Left ventricle myocardium inferior (tissue), 1 donor: ENCODE results near the gene HEXD. TPM values are rescaled to one million over a fixed set of nuclear protein-coding genes. Genes with fewer than 3 reads are reported as not detected.

Source experiments
- DNase-seq: peaks from one replicate; pipeline ENCODE4 v3.0.0-alpha.2; 2020
- H3K27ac ChIP-seq: fragments of 200-600 bp; replicated peaks from 2 replicates; pipeline ENCODE4 v1.8.0; 2021
- H3K27me3 ChIP-seq: fragments of 200-600 bp; 2 replicates; pipeline ENCODE4 v1.8.0; 2021; ENCODE audit warnings: low read depth
- H3K36me3 ChIP-seq: fragments of 200-600 bp; 2 replicates; pipeline ENCODE4 v1.8.0; 2021
- H3K4me1 ChIP-seq: fragments of 200-600 bp; 2 replicates; pipeline ENCODE4 v1.8.0; 2021
- H3K4me3 ChIP-seq: fragments of 200-600 bp; 2 replicates; pipeline ENCODE4 v1.8.0; 2021; ENCODE audit warnings: mild to moderate bottlenecking, moderate library complexity
- H3K9me3 ChIP-seq: fragments of 200-600 bp; replicated peaks from 2 replicates; pipeline ENCODE4 v1.8.0; 2021
- CTCF ChIP-seq: fragments of 200-600 bp; IDR thresholded peaks from 2 replicates; pipeline ENCODE4 v1.8.0; 2021; ENCODE audit warnings: antibody characterized with exemption, mild to moderate bottlenecking, borderline replicate concordance
- intact Hi-C: fragments of 100-400 bp; cut with micrococcal nuclease; formaldehyde crosslinking; loops from one replicate; pipeline ENCODE4 v1.11.0; 2022
- total RNA-seq: library from RNA; stranded (reverse); fragmentation: NEBNext Ultra II Directional; extraction: Animal tissue kit (Norgen Biotek cat#: 25700); gene quantifications from one replicate; pipeline ENCODE4 v1.2.1, GENCODE V29; 2021
- donor health status: DM: no; HTN: yes; CAD: no; lungs with severe emphysema.

Gene HEXD
- total RNA-seq, 1 donor from 2014 or later, result 14.1 TPM

GRCh38 chr17:82389379-82389778 lies 28.8 kb upstream of the HEXD start:
- intact Hi-C loops, result no loop called here
- peaks cover 32% of the 10 kb centered on the region for H3K36me3 ChIP-seq

GRCh38 chr17:82390015-82390859 lies 27.9 kb upstream of the HEXD start:
- DNase-seq, result no peak
- H3K27me3 ChIP-seq, result peaks cover 21% of the 10 kb centered on the region
- no peak for TF ChIP-seq CTCF
- no peak overlapping the region for H3K27ac ChIP-seq
- H3K36me3 ChIP-seq, result peaks cover 32% of the 10 kb centered on the region
- H3K4me3 ChIP-seq, result no peak overlapping the region
- intact Hi-C loops, result no loop called here
- no peaks in the 10 kb centered on the region for H3K9me3 ChIP-seq
- H3K4me1 ChIP-seq, result peaks cover 25% of the 10 kb centered on the region

More at GRCh38 chr17:82389379-82389778, 28.8 kb upstream of the HEXD start:
- no peaks in the 10 kb centered on the region for H3K9me3 ChIP-seq
- H3K27me3 ChIP-seq, result peaks cover 30% of the 10 kb centered on the region
- no peak overlapping the region for H3K4me3 ChIP-seq
- DNase-seq, result no peak
- peaks cover 33% of the 10 kb centered on the region for H3K4me1 ChIP-seq
- no peak overlapping the region for H3K27ac ChIP-seq
- no peak for TF ChIP-seq CTCF

- no peak for TF ChIP-seq CTCF
- Histone ChIP-seq H3K27ac (no peak overlapping the region), H3K4me1 (peaks cover 18% of the 10 kb centered on the region), H3K27me3 (peaks cover 14% of the 10 kb centered on the region), H3K4me3 (no peak overlapping the region), H3K9me3 (no peaks in the 10 kb centered on the region), H3K36me3 (peaks cover 32% of the 10 kb centered on the region)
- no peak for DNase-seq
- intact Hi-C loops, result no loop called here
Observed at GRCh38 chr17:82390860-82391435, 27.2 kb upstream of the HEXD start.

GRCh38 chr17:82391496-82392066 lies 26.6 kb upstream of the HEXD start:
- Histone ChIP-seq H3K4me3 (no peak overlapping the region), H3K4me1 (peaks cover 11% of the 10 kb centered on the region), H3K27ac (no peak overlapping the region), H3K27me3 (peaks cover 8% of the 10 kb centered on the region), H3K9me3 (no peaks in the 10 kb centered on the region), H3K36me3 (peaks cover 32% of the 10 kb centered on the region)
- DNase-seq, result no peak
- no peak for TF ChIP-seq CTCF
- intact Hi-C loops, result no loop called here

- no peak for TF ChIP-seq CTCF
- H3K9me3 ChIP-seq, result no peaks in the 10 kb centered on the region
- peaks cover 32% of the 10 kb centered on the region for H3K36me3 ChIP-seq
- DNase-seq, result no peak
- intact Hi-C loops, result no loop called here
- H3K4me3 ChIP-seq, result no peak overlapping the region
- H3K27me3 ChIP-seq, result peaks cover under 1% of the 10 kb centered on the region
- peaks cover 6% of the 10 kb centered on the region for H3K4me1 ChIP-seq
- H3K27ac ChIP-seq, result no peak overlapping the region
Observed at GRCh38 chr17:82392209-82392920, 25.8 kb upstream of the HEXD start.
